Tibial nerve (tissue), 4 donors: ENCODE measurements around the gene UMPS. TPM values are rescaled to one million over a fixed set of nuclear protein-coding genes. Genes with fewer than 3 reads are reported as not detected.
A peak's percentile ranks its signal among the peaks of the same experiment; 100 is the strongest.

Experiments used
- DNase-seq, 2 donors: peaks; one replicate each; pipeline ENCODE4 v3.0.0-alpha.2; 2019; ENCODE audit warnings: low spot score in 2 of 2
- H3K27ac ChIP-seq, 4 donors: fragments of 200-600 bp; sonication (generic) in 3 of 4; one replicate each; pipeline ENCODE4 v1.5.1; 2017 to 2019; ENCODE audit warnings: mild to moderate bottlenecking in 1 of 4
- H3K27me3 ChIP-seq, 2 donors: fragments of 200-600 bp; sonication (generic) in 1 of 2; one replicate each; pipeline versions ENCODE4 v1.5.1 to v1.6.0; 2017 to 2019
- H3K36me3 ChIP-seq, 3 donors: fragments of 200-600 bp; sonication (generic); one replicate each; pipeline ENCODE4 v1.5.1; 2018 to 2019
- H3K4me1 ChIP-seq, 4 donors: fragments of 200-600 bp; sonication (generic) in 3 of 4; one replicate each; pipeline ENCODE4 v1.5.1; 2017 to 2019
- H3K4me3 ChIP-seq, 4 donors: fragments of 200-600 bp; sonication (generic) in 3 of 4; one replicate each; pipeline ENCODE4 v1.5.1; 2017 to 2019; ENCODE audit warnings: mild to moderate bottlenecking in 1 of 4, moderate library complexity in 1 of 4
- H3K9me3 ChIP-seq, 4 donors: fragments of 200-600 bp; sonication (generic) in 3 of 4; one replicate each; pipeline ENCODE4 v1.5.1; 2017 to 2019
- EP300 ChIP-seq, 2 donors: sonication (generic); formaldehyde crosslinking; IDR thresholded peaks; one replicate each; pipeline ENCODE4 v1.6.1; 2017; ENCODE audit warnings: antibody characterized with exemption in 2 of 2, mild to moderate bottlenecking in 1 of 2
- POLR2A ChIP-seq, 2 donors: fragments of 450-650 bp; IDR thresholded peaks; one replicate each; pipeline ENCODE4 v1.6.1; 2017; ENCODE audit warnings: antibody characterized with exemption in 2 of 2, mild to moderate bottlenecking in 2 of 2, moderate library complexity in 2 of 2
- WGBS, 2 donors: methylation state at CpG; one replicate each; pipeline ENCODE4 v1.1.5; 2018; 5-methylcytosine and 5-hydroxymethylcytosine counted together
- total RNA-seq, 4 donors: library from RNA; depleted of rRNA; stranded (reverse); fragments of >200 nt; gene quantifications; one replicate each; pipeline ENCODE4 v1.1.0, GENCODE V29; 2016
- TF ChIP-seq, protein P1 (sequence below), 5 experiments: fragments of 200-600 bp in 3 of 5; fragments of 450-650 bp in 2 of 5; sonication (generic) in 3 of 5; IDR thresholded peaks; one replicate each; pipeline ENCODE4 v1.5.1; 2016 to 2019; ENCODE audit warnings: antibody characterized with exemption in 5 of 5, mild to moderate bottlenecking in 3 of 5, moderate library complexity in 2 of 5

Gene UMPS
- total RNA-seq: 10 to 100 TPM; 11.0 to 34.5 (median 16.2) TPM

- Histone ChIP-seq H3K9me3 (no peaks in the 10 kb centered on the region), H3K27ac (peak within 1 kb of the TSS in 3 of 4 donors; percentile 67 to 87 (median 75)), H3K36me3 (peaks cover 0 to 7% (median 0%) of the 10 kb centered on the region in 3 donors), H3K27me3 (peaks cover 0 to 20% of the 10 kb centered on the region in 2 donors), H3K4me3 (peak within 1 kb of the TSS; percentile 60 to 97 (median 71)), H3K4me1 (peaks cover 0 to 42% (median 12%) of the 10 kb centered on the region in 4 donors)
- 0% methylated on average over 27 to 44 of the region's 44 CpGs for WGBS, 2 donors
- TF ChIP-seq, protein P1, sequence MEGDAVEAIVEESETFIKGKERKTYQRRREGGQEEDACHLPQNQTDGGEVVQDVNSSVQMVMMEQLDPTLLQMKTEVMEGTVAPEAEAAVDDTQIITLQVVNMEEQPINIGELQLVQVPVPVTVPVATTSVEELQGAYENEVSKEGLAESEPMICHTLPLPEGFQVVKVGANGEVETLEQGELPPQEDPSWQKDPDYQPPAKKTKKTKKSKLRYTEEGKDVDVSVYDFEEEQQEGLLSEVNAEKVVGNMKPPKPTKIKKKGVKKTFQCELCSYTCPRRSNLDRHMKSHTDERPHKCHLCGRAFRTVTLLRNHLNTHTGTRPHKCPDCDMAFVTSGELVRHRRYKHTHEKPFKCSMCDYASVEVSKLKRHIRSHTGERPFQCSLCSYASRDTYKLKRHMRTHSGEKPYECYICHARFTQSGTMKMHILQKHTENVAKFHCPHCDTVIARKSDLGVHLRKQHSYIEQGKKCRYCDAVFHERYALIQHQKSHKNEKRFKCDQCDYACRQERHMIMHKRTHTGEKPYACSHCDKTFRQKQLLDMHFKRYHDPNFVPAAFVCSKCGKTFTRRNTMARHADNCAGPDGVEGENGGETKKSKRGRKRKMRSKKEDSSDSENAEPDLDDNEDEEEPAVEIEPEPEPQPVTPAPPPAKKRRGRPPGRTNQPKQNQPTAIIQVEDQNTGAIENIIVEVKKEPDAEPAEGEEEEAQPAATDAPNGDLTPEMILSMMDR (IDR thresholded peaks at IDR 0.05): no peak
- TF ChIP-seq EP300 (IDR thresholded peaks at IDR 0.05): peak; percentile 65 to 82
- peak in 1 of 2 donors; percentile 58 for TF ChIP-seq POLR2A (IDR thresholded peaks at IDR 0.05)
- DNase-seq: peak; percentile 75 to 76
Measured at GRCh38 chr3:124730129-124730940, at the start of gene UMPS. Gene UMPS, plus strand, starts transcription at chr3:124730452. Its CDS starts 20 bp downstream, at chr3:124730472.

DNA sequence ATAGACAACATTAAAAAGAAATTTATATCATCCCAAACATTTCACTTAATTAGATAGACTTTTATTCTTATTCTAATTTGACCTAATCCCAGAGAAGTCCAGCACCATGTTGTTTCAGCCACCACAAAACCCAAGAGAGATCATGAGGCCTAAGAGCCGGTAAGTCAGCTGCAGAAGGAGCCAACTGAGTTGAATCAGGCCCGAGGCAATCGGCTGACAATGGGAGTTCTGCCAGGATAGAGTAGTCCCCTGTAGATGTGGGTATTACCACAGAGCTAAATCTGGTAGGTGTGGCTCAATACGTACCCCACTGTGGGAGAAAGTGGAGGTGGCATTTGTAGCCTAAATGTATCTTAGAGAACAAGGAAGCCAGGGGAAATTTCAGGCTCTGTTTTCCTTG is 49.7 kb upstream of the UMPS start:
- TF ChIP-seq EP300 (IDR thresholded peaks at IDR 0.05) (no peak), POLR2A (IDR thresholded peaks at IDR 0.05) (no peak)
- TF ChIP-seq, protein P1 (IDR thresholded peaks at IDR 0.05): no peak
- H3K36me3 ChIP-seq: no peaks in the 10 kb centered on the region

DNA sequence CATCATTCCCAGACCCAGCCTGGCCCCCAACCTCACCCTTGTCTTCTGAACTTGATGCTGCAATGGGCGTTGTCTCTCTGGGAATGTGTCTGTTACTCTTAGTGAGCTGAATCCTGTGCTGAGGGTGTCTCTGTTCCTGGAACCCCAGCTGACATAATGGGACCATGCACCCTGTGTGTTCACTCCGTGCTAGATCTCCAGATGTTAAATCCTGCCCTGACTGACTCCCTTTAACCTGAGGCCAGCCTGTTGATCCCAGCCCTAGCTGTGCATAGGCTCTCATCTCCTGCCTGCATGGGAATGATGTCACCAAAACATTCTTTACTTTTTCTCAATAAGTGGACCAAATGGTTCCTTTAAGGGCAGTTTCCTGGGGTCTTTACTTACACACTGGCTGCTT is 48.0 kb upstream of the UMPS start:
- DNase-seq: no peak
- Histone ChIP-seq H3K27me3 (no peaks in the 10 kb centered on the region), H3K4me1 (peaks cover 0 to 6% (median 0%) of the 10 kb centered on the region in 4 donors), H3K36me3 (no peaks in the 10 kb centered on the region), H3K9me3 (no peaks in the 10 kb centered on the region), H3K27ac (no peak overlapping the region), H3K4me3 (no peak overlapping the region)
- 76 to 80% methylated on average over 2 of the region's 2 CpGs for WGBS, 2 donors
- TF ChIP-seq, protein P1 (IDR thresholded peaks at IDR 0.05): no peak
- TF ChIP-seq EP300 (IDR thresholded peaks at IDR 0.05) (no peak), POLR2A (IDR thresholded peaks at IDR 0.05) (no peak)

More for the DNA sequence above, 49.7 kb upstream of the UMPS start:
- Histone ChIP-seq H3K27me3 (no peaks in the 10 kb centered on the region), H3K9me3 (no peaks in the 10 kb centered on the region), H3K4me1 (peaks cover 0 to 5% (median 0%) of the 10 kb centered on the region in 4 donors), H3K27ac (no peak overlapping the region), H3K4me3 (no peak overlapping the region)
- DNase-seq: no peak
- WGBS, 2 donors: 79 to 80% methylated on average over 4 of the region's 4 CpGs

DNA sequence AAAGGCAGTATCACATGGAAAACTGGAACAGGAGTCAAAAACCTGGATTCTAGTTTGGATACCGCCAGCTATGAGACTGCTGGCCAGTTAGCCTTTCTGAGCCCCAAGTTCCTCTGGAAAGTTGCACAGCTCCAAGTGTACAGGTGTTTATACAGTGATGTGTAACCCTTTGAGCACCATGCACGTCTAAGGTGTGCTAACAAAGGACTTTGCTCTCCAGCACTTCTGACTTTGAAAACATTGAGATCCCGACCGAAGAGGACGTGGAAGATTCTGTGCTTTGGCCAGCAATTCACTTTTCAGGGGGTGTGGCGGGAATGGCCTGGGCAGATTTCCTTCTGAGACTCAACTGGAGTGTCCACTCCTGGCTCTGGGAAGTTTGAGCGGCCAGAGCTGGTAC is 45.8 kb upstream of the UMPS start:
- TF ChIP-seq EP300 (IDR thresholded peaks at IDR 0.05) (no peak), POLR2A (IDR thresholded peaks at IDR 0.05) (no peak)
- TF ChIP-seq, protein P1 (IDR thresholded peaks at IDR 0.05): no peak
- Histone ChIP-seq H3K4me3 (no peak overlapping the region), H3K36me3 (no peaks in the 10 kb centered on the region), H3K9me3 (no peaks in the 10 kb centered on the region), H3K27me3 (no peaks in the 10 kb centered on the region), H3K27ac (no peak overlapping the region), H3K4me1 (peaks cover 0 to 9% (median 0%) of the 10 kb centered on the region in 4 donors)
- no peak for DNase-seq
- WGBS, 2 donors: 86 to 93% methylated on average over 7 of the region's 7 CpGs

DNA sequence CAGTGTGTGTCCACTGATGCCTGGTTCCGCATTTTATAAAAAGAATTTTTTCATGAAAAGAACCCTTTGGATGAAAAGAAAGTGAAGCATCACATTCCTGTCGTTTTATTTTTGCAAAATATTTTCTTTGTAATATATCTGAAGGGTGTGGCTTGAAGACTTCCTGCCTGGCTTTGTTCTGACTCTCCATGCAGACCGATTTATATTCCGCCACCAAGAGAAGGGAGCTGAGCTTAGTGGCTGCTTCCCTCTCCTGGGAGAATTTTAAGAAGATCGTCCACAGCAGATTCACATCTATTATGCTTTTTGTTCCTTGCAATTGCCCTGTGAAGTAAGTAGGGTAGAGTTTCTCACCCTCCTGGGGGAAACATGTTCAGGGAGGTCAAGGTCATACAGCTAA is 45.2 kb upstream of the UMPS start:
- no peak for DNase-seq
- no peaks in the 10 kb centered on the region for H3K27me3 ChIP-seq
- H3K36me3 ChIP-seq: no peaks in the 10 kb centered on the region
- no peaks in the 10 kb centered on the region for H3K9me3 ChIP-seq
- no peak overlapping the region for H3K4me3 ChIP-seq
- peaks cover 0 to 9% (median 0%) of the 10 kb centered on the region in 4 donors for H3K4me1 ChIP-seq
- WGBS, 2 donors: 56 to 61% methylated on average over 5 of the region's 5 CpGs
- TF ChIP-seq POLR2A (IDR thresholded peaks at IDR 0.05): no peak
- TF ChIP-seq, protein P1 (IDR thresholded peaks at IDR 0.05): no peak
- TF ChIP-seq EP300 (IDR thresholded peaks at IDR 0.05): no peak
- no peak overlapping the region for H3K27ac ChIP-seq
